HepG2 (cell line): ENCODE data around the gene TMEM167A. TPM values are rescaled to one million over a fixed set of nuclear protein-coding genes. Genes with fewer than 3 reads are reported as not detected.

ENCODE experiments used
- ATF1 ChIP-seq: IDR thresholded peaks from 2 replicates; pipeline ENCODE4 v1.6.1; 2016; ENCODE audit warnings: mild to moderate bottlenecking, control low read depth
- CENPX ChIP-seq: sonication (generic); formaldehyde crosslinking; IDR thresholded peaks from 2 replicates; pipeline ENCODE4 v1.9.0; 2021; ENCODE audit warnings: mild to moderate bottlenecking, missing genetic modification reagents, moderate library complexity
- CHD4 ChIP-seq: fragments of 200-600 bp; sonication (generic); IDR thresholded peaks from 2 replicates; pipeline ENCODE4 v1.7.0; 2017; ENCODE audit warnings: mild to moderate bottlenecking, low read length, borderline replicate concordance
- EED ChIP-seq: sonication (generic); formaldehyde crosslinking; IDR thresholded peaks from 2 replicates; pipeline ENCODE4 v1.5.0; 2020; ENCODE audit warnings: mild to moderate bottlenecking, missing genetic modification reagents
- FOXA1 ChIP-seq, 2 experiments: fragments of 450-650 bp in 1 of 2; sonication (generic) in 1 of 2; formaldehyde crosslinking in 1 of 2; IDR thresholded peaks; 2 replicates each; pipeline versions ENCODE4 v1.4.0 to v1.6.1; 2016 to 2020; ENCODE audit warnings: missing genetic modification reagents in 1 of 2
- GATA4 ChIP-seq: sonication (generic); IDR thresholded peaks from 2 replicates; pipeline ENCODE4 v1.6.1; 2016; ENCODE audit warnings: antibody characterized with exemption, low read depth, borderline replicate concordance
- KLF11 ChIP-seq: IDR thresholded peaks from 2 replicates; pipeline ENCODE4 v1.6.1; 2016; ENCODE audit warnings: missing compliant biosample characterization
- MED13 ChIP-seq: sonication (generic); formaldehyde crosslinking; IDR thresholded peaks from 2 replicates; pipeline ENCODE4 v1.5.0; 2020; ENCODE audit warnings: missing genetic modification reagents
- MTF1 ChIP-seq: sonication (generic); formaldehyde crosslinking; IDR thresholded peaks from 2 replicates; pipeline ENCODE4 v1.5.0; 2020; ENCODE audit warnings: missing genetic modification reagents
- MXI1 ChIP-seq: IDR thresholded peaks from 3 replicates; pipeline ENCODE4 v1.6.1; 2012; ENCODE audit warnings: low read depth, low read length, inconsistent platforms, borderline replicate concordance
- NFKBIZ ChIP-seq: IDR thresholded peaks from 2 replicates; pipeline ENCODE4 v1.6.1; 2018; ENCODE audit warnings: missing genetic modification reagents, missing compliant biosample characterization
- PCBP2 ChIP-seq: fragments of 200-400 bp; formaldehyde crosslinking; optimal IDR thresholded peaks from 2 replicates; pipeline ENCODE3; 2018; ENCODE audit warnings: low read length, low read depth; ENCODE audit not compliant: poor library complexity, severe bottlenecking
- RFX5 ChIP-seq: IDR thresholded peaks from 2 replicates; pipeline ENCODE4 v1.6.1; 2011; ENCODE audit warnings: low read depth, low read length, improper control_type of control experiment
- TARDBP ChIP-seq: sonication (generic); formaldehyde crosslinking; IDR thresholded peaks from 2 replicates; pipeline ENCODE4 v1.8.0; 2022; ENCODE audit warnings: mild to moderate bottlenecking, missing genetic modification reagents
- ZNF354B ChIP-seq: sonication (generic); formaldehyde crosslinking; IDR thresholded peaks from 2 replicates; pipeline ENCODE4 v1.8.0; 2022; ENCODE audit warnings: mild to moderate bottlenecking, missing genetic modification reagents
- ZNF607 ChIP-seq: sonication (generic); formaldehyde crosslinking; IDR thresholded peaks from 2 replicates; pipeline ENCODE4 v1.5.1; 2020; ENCODE audit warnings: missing genetic modification reagents, mild to moderate bottlenecking, borderline replicate concordance
- ZNF724P ChIP-seq: sonication (generic); formaldehyde crosslinking; IDR thresholded peaks from 2 replicates; pipeline ENCODE4 v1.8.0; 2022; ENCODE audit warnings: missing genetic modification reagents, borderline replicate concordance
- polyA plus RNA-seq, 8 experiments: library from polyadenylated mRNA; depleted of rRNA in 3 of 8; stranded (reverse) in 7 of 8; unstranded in 1 of 8; fragments of >200 nt; fragmentation: Illumina TruSeq in 4 of 8; extraction: Trizol in 4 of 8; gene quantifications; 2 replicates each; pipeline versions ENCODE4 v1.2.1 to v1.2.3, GENCODE V29; 2011 to 2016; ENCODE audit warnings: low read depth in 4 of 8, missing spikeins in 1 of 8, mixed read lengths in 1 of 8; ENCODE audit not compliant: insufficient read depth in 1 of 8
- total RNA-seq, 5 experiments: library from RNA; depleted of rRNA; stranded (reverse); fragments of >200 nt; fragmentation: Illumina TruSeq; extraction: Trizol; gene quantifications; 2 replicates each; pipeline ENCODE4 v1.2.3, GENCODE V29; 2016; ENCODE audit warnings: low read depth in 1 of 5
- TF ChIP-seq, protein P1 (sequence below), 2 experiments: sonication (generic) in 1 of 2; formaldehyde crosslinking in 1 of 2; IDR thresholded peaks; 2 replicates each; pipeline versions ENCODE4 v1.4.0 to v1.6.1; 2016 to 2020; ENCODE audit warnings: borderline replicate concordance in 1 of 2, low read depth in 1 of 2, mild to moderate bottlenecking in 1 of 2, missing genetic modification reagents in 1 of 2
- TF ChIP-seq, protein P2 (sequence below): sonication (generic); formaldehyde crosslinking; IDR thresholded peaks from 2 replicates; pipeline ENCODE4 v1.4.0; 2020; ENCODE audit warnings: missing genetic modification reagents
- TF ChIP-seq, protein P3 (sequence below), 2 experiments: sonication (generic) in 1 of 2; formaldehyde crosslinking in 1 of 2; IDR thresholded peaks; 2 replicates each; pipeline versions ENCODE4 v1.5.1 to v1.6.1; 2011 to 2020; ENCODE audit warnings: borderline replicate concordance in 1 of 2, low read depth in 1 of 2, low read length in 1 of 2, mild to moderate bottlenecking in 1 of 2, missing genetic modification reagents in 1 of 2, moderate library complexity in 1 of 2

Gene TMEM167A
- total and polyA plus RNA-seq, 2 of the 13 experiments (the other 11 are each of a cell fraction or from before 2014, with no cell fraction given) = 47.0 to 78.7 TPM

DNA sequence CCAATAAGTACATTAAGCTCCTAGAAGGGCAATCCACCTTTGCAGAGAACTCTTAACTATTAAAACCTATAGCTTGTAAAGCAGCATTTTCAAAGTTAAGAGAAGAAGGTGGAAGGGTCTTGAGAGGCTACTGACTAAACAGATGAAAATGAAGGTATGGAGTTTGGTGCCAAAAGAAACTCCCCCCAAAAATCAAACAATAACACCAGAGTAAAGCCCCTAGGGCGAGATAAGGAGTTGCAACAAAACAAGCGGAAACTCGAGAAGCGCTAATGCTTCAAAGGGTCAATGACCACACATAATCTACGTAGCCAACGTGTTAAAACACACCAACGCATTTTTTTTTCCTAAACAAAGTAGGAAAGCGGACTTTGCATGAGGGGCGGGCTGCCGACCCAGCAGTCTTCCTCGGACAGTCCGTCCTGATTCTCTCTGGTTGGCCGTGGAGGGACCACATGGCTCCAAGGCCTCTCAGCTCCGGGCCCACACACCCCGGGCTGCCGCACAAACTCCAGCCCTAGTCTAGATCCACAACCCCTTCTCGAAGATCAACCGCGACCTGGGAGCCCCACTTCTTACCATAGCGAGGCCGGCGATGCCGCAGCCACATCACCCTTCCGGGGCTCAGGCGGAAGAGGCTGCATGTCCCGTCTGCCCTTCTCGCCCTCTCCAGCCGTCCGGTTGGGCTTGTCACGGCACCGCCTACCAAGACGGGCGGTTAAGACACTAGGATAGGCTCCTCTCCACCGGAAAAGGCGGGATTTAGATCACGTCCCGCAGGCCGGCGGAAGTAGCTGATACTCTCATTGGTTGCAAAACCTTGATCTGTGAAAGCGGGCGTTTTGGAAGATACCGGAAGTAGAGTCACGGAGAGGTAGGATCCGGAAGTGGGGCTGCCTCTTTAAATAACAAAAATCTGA is at the start of gene TMEM167A, which contains the start of gene XRCC4 (continued):
- TF ChIP-seq ZNF607 (peak; percentile 75; the same call in 1 of the 2 replicates), ATF1 (CRISPR knock-in tag) (peak; percentile 90), ZNF354B (no peak), CHD4 (no peak), EED (CRISPR knock-in tag) (peak; percentile 76; the same call in 1 of the 2 replicates), PCBP2 (no peak), NFKBIZ (CRISPR knock-in tag) (no peak), RFX5 (no peak), MTF1 (CRISPR knock-in tag) (no peak), MXI1 (peak; percentile 68; the same call in 1 of the 3 replicates), CENPX (CRISPR knock-in tag) (no peak), GATA4 (peak; percentile 43; the same call in 1 of the 2 replicates), KLF11 (CRISPR knock-in tag) (peak; percentile 22; the same call in 1 of the 2 replicates), FOXA1 (IDR thresholded peaks at IDR 0.05) (no peak), FOXA1 (CRISPR knock-in tag; IDR thresholded peaks at IDR 0.05) (peak; percentile 15; the same call in 1 of the 2 replicates), ZNF724P (CRISPR knock-in tag) (0 out of 2 replicates have a peak, but pooled peaks have one; percentile 29), TARDBP (CRISPR knock-in tag) (peak; percentile 65), MED13 (CRISPR knock-in tag) (no peak)
- TF ChIP-seq, protein P1, sequence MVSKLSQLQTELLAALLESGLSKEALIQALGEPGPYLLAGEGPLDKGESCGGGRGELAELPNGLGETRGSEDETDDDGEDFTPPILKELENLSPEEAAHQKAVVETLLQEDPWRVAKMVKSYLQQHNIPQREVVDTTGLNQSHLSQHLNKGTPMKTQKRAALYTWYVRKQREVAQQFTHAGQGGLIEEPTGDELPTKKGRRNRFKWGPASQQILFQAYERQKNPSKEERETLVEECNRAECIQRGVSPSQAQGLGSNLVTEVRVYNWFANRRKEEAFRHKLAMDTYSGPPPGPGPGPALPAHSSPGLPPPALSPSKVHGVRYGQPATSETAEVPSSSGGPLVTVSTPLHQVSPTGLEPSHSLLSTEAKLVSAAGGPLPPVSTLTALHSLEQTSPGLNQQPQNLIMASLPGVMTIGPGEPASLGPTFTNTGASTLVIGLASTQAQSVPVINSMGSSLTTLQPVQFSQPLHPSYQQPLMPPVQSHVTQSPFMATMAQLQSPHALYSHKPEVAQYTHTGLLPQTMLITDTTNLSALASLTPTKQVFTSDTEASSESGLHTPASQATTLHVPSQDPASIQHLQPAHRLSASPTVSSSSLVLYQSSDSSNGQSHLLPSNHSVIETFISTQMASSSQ (IDR thresholded peaks at IDR 0.05; ENCODE audit: low read depth) = no peak
- TF ChIP-seq, protein P1 (CRISPR knock-in tag; IDR thresholded peaks at IDR 0.05; ENCODE audit: borderline replicate concordance) = 0 out of 2 replicates have a peak, but pooled peaks have one; percentile 61
- TF ChIP-seq, protein P2, sequence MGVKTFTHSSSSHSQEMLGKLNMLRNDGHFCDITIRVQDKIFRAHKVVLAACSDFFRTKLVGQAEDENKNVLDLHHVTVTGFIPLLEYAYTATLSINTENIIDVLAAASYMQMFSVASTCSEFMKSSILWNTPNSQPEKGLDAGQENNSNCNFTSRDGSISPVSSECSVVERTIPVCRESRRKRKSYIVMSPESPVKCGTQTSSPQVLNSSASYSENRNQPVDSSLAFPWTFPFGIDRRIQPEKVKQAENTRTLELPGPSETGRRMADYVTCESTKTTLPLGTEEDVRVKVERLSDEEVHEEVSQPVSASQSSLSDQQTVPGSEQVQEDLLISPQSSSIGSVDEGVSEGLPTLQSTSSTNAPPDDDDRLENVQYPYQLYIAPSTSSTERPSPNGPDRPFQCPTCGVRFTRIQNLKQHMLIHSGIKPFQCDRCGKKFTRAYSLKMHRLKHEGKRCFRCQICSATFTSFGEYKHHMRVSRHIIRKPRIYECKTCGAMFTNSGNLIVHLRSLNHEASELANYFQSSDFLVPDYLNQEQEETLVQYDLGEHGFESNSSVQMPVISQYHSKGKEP = no peak
- TF ChIP-seq, protein P3, sequence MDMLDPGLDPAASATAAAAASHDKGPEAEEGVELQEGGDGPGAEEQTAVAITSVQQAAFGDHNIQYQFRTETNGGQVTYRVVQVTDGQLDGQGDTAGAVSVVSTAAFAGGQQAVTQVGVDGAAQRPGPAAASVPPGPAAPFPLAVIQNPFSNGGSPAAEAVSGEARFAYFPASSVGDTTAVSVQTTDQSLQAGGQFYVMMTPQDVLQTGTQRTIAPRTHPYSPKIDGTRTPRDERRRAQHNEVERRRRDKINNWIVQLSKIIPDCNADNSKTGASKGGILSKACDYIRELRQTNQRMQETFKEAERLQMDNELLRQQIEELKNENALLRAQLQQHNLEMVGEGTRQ (IDR thresholded peaks at IDR 0.05; ENCODE audit: low read depth, low read length) = no peak
- TF ChIP-seq, protein P3 (CRISPR knock-in tag; IDR thresholded peaks at IDR 0.05; ENCODE audit: borderline replicate concordance) = no peak; the same call in 1 of the 2 replicates
